SK-N-SH (cell line): ENCODE results near the gene IQCE.

Experiments used
- CTCF ChIP-seq: fragments of 200-600 bp; sonication (generic); IDR thresholded peaks from 2 replicates; pipeline ENCODE4 v1.6.1; 2017; ENCODE audit warnings: antibody characterized with exemption, mild to moderate bottlenecking, moderate library complexity
- EP300 ChIP-seq, 2 experiments: IDR thresholded peaks; 2 replicates each; pipeline versions ENCODE4 v1.4.0 to v1.6.1; 2012; ENCODE audit warnings: borderline replicate concordance in 1 of 2, low read depth in 1 of 2, low read length in 1 of 2
- EZH2phosphoT487 ChIP-seq: fragments of 200-600 bp; sonication (generic); IDR thresholded peaks from 2 replicates; pipeline ENCODE4 v1.6.1; 2017; ENCODE audit warnings: low read depth, mixed run types, mild to moderate bottlenecking, antibody characterized with exemption, moderate library complexity, borderline replicate concordance
- PBX3 ChIP-seq: IDR thresholded peaks from 2 replicates; pipeline ENCODE4; 2012
- POLR2AphosphoS5 ChIP-seq: IDR thresholded peaks from 2 replicates; pipeline ENCODE4 v1.6.1; 2012; ENCODE audit warnings: low read depth, low read length
- REST ChIP-seq: IDR thresholded peaks from 2 replicates; pipeline ENCODE4 v1.6.1; 2012; ENCODE audit warnings: mild to moderate bottlenecking, low read depth, low read length, moderate library complexity
- RFX5 ChIP-seq: IDR thresholded peaks from 2 replicates; pipeline ENCODE4 v1.6.1; 2012; ENCODE audit warnings: mild to moderate bottlenecking, improper control_type of control experiment, low read length
- TCF12 ChIP-seq: IDR thresholded peaks from 2 replicates; pipeline ENCODE4 v1.4.0; 2012
- TF ChIP-seq, protein P1 (sequence below): IDR thresholded peaks from 2 replicates; pipeline ENCODE4 v1.4.0; 2012; ENCODE audit warnings: low read depth, borderline replicate concordance

DNA sequence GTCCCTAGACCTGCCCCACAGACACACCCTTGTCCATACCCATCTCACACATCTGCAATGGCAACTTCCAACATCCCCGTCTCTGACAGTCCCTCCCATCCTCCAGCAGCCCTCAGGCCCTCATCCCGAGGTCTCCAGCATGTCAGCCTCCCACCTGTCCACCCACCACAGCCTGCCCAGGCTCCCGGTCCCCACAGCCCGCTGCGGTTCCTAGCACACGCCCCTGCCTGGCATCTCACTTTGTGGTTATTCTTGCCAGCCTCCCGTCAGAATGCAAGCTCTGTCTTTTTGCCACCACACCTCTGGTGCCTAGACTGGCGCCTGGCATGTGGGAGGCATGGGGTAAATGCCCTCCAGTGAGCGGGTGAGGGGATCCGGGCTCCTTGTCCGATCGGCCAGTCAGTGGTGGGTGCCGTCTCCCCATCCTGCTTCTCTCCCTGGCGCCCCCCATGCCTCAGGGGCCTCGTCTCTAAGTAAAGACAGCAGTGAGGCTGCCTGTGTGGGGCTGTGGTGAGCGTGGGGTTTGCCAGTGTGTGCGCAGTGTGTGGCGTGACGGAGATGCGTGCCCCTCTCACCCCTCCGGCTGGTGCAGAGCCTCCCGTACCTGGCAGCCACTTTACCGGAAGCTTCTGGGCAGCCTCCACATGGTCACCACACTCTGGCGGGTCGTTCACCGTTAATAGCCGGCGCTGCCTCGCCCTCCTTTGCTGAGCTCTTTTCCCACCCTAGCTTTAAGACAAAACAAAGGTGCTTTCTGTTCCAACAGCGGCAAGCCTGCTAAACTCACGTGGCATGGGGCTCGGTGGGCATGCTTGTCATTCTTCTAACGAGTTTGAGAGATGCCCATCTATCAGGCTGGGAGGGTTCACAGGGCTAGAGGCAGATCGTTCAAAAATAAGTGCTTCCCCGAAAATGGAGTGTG, 44.5 kb downstream of the IQCE start:
- TF ChIP-seq EZH2phosphoT487 (no peak), POLR2AphosphoS5 (no peak), RFX5 (no peak), TCF12 (no peak), CTCF (no peak), REST (no peak), EP300 (IDR thresholded peaks at IDR 0.05; ENCODE audit: borderline replicate concordance in 1 of 2, low read depth in 1 of 2, low read length in 1 of 2) (no peak), PBX3 (no peak)
- TF ChIP-seq, protein P1, sequence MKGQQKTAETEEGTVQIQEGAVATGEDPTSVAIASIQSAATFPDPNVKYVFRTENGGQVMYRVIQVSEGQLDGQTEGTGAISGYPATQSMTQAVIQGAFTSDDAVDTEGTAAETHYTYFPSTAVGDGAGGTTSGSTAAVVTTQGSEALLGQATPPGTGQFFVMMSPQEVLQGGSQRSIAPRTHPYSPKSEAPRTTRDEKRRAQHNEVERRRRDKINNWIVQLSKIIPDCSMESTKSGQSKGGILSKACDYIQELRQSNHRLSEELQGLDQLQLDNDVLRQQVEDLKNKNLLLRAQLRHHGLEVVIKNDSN, result no peak
